Loucy (cell line): ENCODE data around the gene THEMIS2.

Source experiments
- H2AFZ ChIP-seq: fragments of 200-600 bp; sonication (generic); 2 replicates; pipeline ENCODE4 v1.6.0; 2016; ENCODE audit warnings: antibody characterized with exemption, mild to moderate bottlenecking, low read length, moderate library complexity
- H3F3A ChIP-seq: fragments of 200-600 bp; 2 replicates; pipeline ENCODE4 v1.6.0; 2016; ENCODE audit warnings: antibody characterized with exemption, low read depth, mild to moderate bottlenecking
- H3K27me3 ChIP-seq: fragments of 200-600 bp; sonication (generic); 2 replicates; pipeline ENCODE4 v1.6.1; 2014; ENCODE audit warnings: low read length, mild to moderate bottlenecking; ENCODE audit not compliant: insufficient read depth, poor library complexity, severe bottlenecking
- H3K36me3 ChIP-seq: fragments of 200-600 bp; sonication (generic); 2 replicates; pipeline ENCODE4 v1.6.1; 2016; ENCODE audit warnings: low read length; ENCODE audit not compliant: insufficient read depth
- H3K4me1 ChIP-seq: fragments of 200-600 bp; sonication (generic); 2 replicates; pipeline ENCODE4 v1.5.1; 2014; ENCODE audit warnings: low read length, mild to moderate bottlenecking; ENCODE audit not compliant: insufficient read depth, poor library complexity, severe bottlenecking
- H3K4me2 ChIP-seq: fragments of 200-600 bp; sonication (generic); 2 replicates; pipeline ENCODE4 v1.6.0; 2014; ENCODE audit warnings: antibody characterized with exemption, low read length, low read depth, mild to moderate bottlenecking; ENCODE audit not compliant: poor library complexity, severe bottlenecking
- H3K4me3 ChIP-seq: fragments of 200-600 bp; sonication (generic); 2 replicates; pipeline ENCODE4 v1.5.1; 2014; ENCODE audit warnings: low read length, mild to moderate bottlenecking, mixed read lengths; ENCODE audit not compliant: poor library complexity, severe bottlenecking
- H3K79me2 ChIP-seq: fragments of 200-600 bp; sonication (generic); 2 replicates; pipeline ENCODE4 v1.6.1; 2014; ENCODE audit warnings: low read length; ENCODE audit not compliant: insufficient read depth
- H3K9ac ChIP-seq: fragments of 200-600 bp; sonication (generic); 2 replicates; pipeline ENCODE4 v1.6.0; 2014; ENCODE audit warnings: mild to moderate bottlenecking, low read depth, low read length, moderate library complexity; ENCODE audit not compliant: poor library complexity, severe bottlenecking
- H3K9me2 ChIP-seq: fragments of 200-600 bp; sonication (generic); replicated peaks from 2 replicates; pipeline ENCODE4 v1.6.1; 2016; ENCODE audit warnings: low read depth, low read length, mixed read lengths
- H3K9me3 ChIP-seq: fragments of 200-600 bp; sonication (generic); 2 replicates; pipeline ENCODE4 v1.6.1; 2014; ENCODE audit warnings: mild to moderate bottlenecking, antibody characterized with exemption, low read length, low read depth; ENCODE audit not compliant: insufficient read depth
- H4K20me1 ChIP-seq: fragments of 200-600 bp; sonication (generic); 2 replicates; pipeline ENCODE4 v1.6.0; 2014; ENCODE audit warnings: antibody characterized with exemption, low read length, mild to moderate bottlenecking; ENCODE audit not compliant: insufficient read depth, poor library complexity, severe bottlenecking
- CTCF ChIP-seq: fragments of 200-600 bp; sonication (generic); conservative IDR thresholded peaks from 2 replicates; pipeline ENCODE4 v1.5.1; 2014; ENCODE audit warnings: mild to moderate bottlenecking, antibody characterized with exemption, low read length
- EZH2phosphoT487 ChIP-seq: fragments of 200-600 bp; IDR thresholded peaks from 2 replicates; pipeline ENCODE4 v1.6.1; 2018; ENCODE audit warnings: antibody characterized with exemption, mild to moderate bottlenecking, moderate library complexity, borderline replicate concordance

The THEMIS2 gene

GRCh38 chr1:27872802-27873551, 633 bp downstream of the THEMIS2 start:
- peak overlapping the region; percentile 74 for H3K4me3 ChIP-seq
- no peaks in the 10 kb centered on the region for H3F3A ChIP-seq
- H3K9me2 ChIP-seq: no peaks in the 10 kb centered on the region
- H3K27me3 ChIP-seq: no peaks in the 10 kb centered on the region
- peak overlapping the region; percentile 64 for H3K4me2 ChIP-seq
- H4K20me1 ChIP-seq: no peaks in the 10 kb centered on the region
- H3K9ac ChIP-seq: no peak overlapping the region
- peaks cover 22% of the 10 kb centered on the region for H3K4me1 ChIP-seq
- H3K79me2 ChIP-seq: no peaks in the 10 kb centered on the region
- no peaks in the 10 kb centered on the region for H3K9me3 ChIP-seq
- peak overlapping the region; percentile 78 for H2AFZ ChIP-seq
- TF ChIP-seq EZH2phosphoT487 (no peak), CTCF (no peak)
- H3K36me3 ChIP-seq: no peaks in the 10 kb centered on the region

- Histone ChIP-seq H3F3A (no peaks in the 10 kb centered on the region), H3K79me2 (no peaks in the 10 kb centered on the region), H3K4me2 (no peak overlapping the region), H4K20me1 (no peaks in the 10 kb centered on the region), H3K27me3 (no peaks in the 10 kb centered on the region), H3K4me3 (no peak overlapping the region), H3K9me2 (no peaks in the 10 kb centered on the region), H3K36me3 (no peaks in the 10 kb centered on the region), H3K9me3 (no peaks in the 10 kb centered on the region), H2AFZ (no peak overlapping the region), H3K9ac (no peak overlapping the region), H3K4me1 (peaks cover 14% of the 10 kb centered on the region)
- no peak for TF ChIP-seq EZH2phosphoT487
- no peak for TF ChIP-seq CTCF
Measured at GRCh38 chr1:27873671-27874384, 1.5 kb downstream of the THEMIS2 start.

- H3K9me2 ChIP-seq: no peaks in the 10 kb centered on the region
- no peaks in the 10 kb centered on the region for H3F3A ChIP-seq
- no peaks in the 10 kb centered on the region for H3K27me3 ChIP-seq
- H3K36me3 ChIP-seq: no peaks in the 10 kb centered on the region
- no peak overlapping the region for H3K9ac ChIP-seq
- TF ChIP-seq EZH2phosphoT487 (no peak), CTCF (no peak)
- H3K4me1 ChIP-seq: no peaks in the 10 kb centered on the region
- H3K9me3 ChIP-seq: no peaks in the 10 kb centered on the region
- no peaks in the 10 kb centered on the region for H3K79me2 ChIP-seq
- no peak overlapping the region for H2AFZ ChIP-seq
- H4K20me1 ChIP-seq: no peaks in the 10 kb centered on the region
- H3K4me3 ChIP-seq: no peak overlapping the region
- no peak overlapping the region for H3K4me2 ChIP-seq
Measured at GRCh38 chr1:27876341-27877114, 4.2 kb downstream of the THEMIS2 start.
